H1 (cell line): ENCODE results near the gene KCNK4. TPM values are rescaled to one million over a fixed set of nuclear protein-coding genes. Genes with fewer than 3 reads are reported as not detected.

Experiments used
- CTCF ChIA-PET: fragments of 300-600 bp; sonication (Branson Sonifier 250); formaldehyde crosslinking; loops from one replicate; lab custom pipeline; 2021; ENCODE audit not compliant: partially characterized antibody; lab: Charles Lee
- POLR2A ChIA-PET: fragments of 300-600 bp; sonication (Branson Sonifier 250); formaldehyde crosslinking; loops from one replicate; lab custom pipeline; 2021; ENCODE audit warnings: inconsistent platforms; ENCODE audit not compliant: partially characterized antibody; lab: Charles Lee
- DNase-seq, 2 experiments: peaks; one replicate each; pipeline versions ENCODE4 v3.0.0 to v3.0.0-alpha.2; 2010 to 2022; ENCODE audit warnings: low spot score in 2 of 2, low read depth in 1 of 2, mixed read lengths in 1 of 2
- FAIRE-seq: peaks from 2 replicates; lab custom pipeline; 2011; peaks lifted over from hg19 to GRCh38; lab: Jason Lieb, UNC
- H2AFZ ChIP-seq: 2 replicates; pipeline ENCODE4 v1.8.1; 2012; ENCODE audit warnings: low read length, inconsistent platforms
- H2AK5ac ChIP-seq: 2 replicates; pipeline ENCODE4 v1.6.1; 2013; ENCODE audit warnings: low read depth, low read length
- H2BK120ac ChIP-seq: replicated peaks from 2 replicates; pipeline ENCODE3; 2013; ENCODE audit warnings: low read depth, low read length, inconsistent platforms
- H2BK12ac ChIP-seq: 2 replicates; pipeline ENCODE4 v1.6.1; 2013; ENCODE audit warnings: low read depth, low read length
- H2BK15ac ChIP-seq: 2 replicates; pipeline ENCODE4 v1.6.1; 2013; ENCODE audit warnings: low read length
- H2BK20ac ChIP-seq: 2 replicates; pipeline ENCODE4 v1.6.1; 2013; ENCODE audit warnings: low read length
- H2BK5ac ChIP-seq: 2 replicates; pipeline ENCODE4 v1.6.1; 2013; ENCODE audit warnings: low read depth, low read length
- H3K14ac ChIP-seq: 2 replicates; pipeline ENCODE4 v1.6.1; 2013; ENCODE audit warnings: inconsistent platforms; ENCODE audit not compliant: insufficient read length
- H3K18ac ChIP-seq: 2 replicates; pipeline ENCODE4 v1.6.1; 2013; ENCODE audit warnings: low read length; ENCODE audit errors: extremely low read depth
- H3K23ac ChIP-seq: 2 replicates; pipeline ENCODE4 v1.6.1; 2013; ENCODE audit warnings: inconsistent platforms; ENCODE audit not compliant: insufficient read length
- H3K23me2 ChIP-seq: 2 replicates; pipeline ENCODE4 v1.6.1; 2013; ENCODE audit warnings: low read depth, low read length
- H3K27ac ChIP-seq: 2 replicates; pipeline ENCODE4 v1.6.1; 2011; ENCODE audit warnings: low read depth, low read length, inconsistent platforms
- H3K27me3 ChIP-seq, 4 experiments: replicated peaks in 1 of 4; 1 replicate in 1 of 4; 2 replicates in 3 of 4; pipeline versions ENCODE4 v1.6.1 to v1.8.1; 2011 to 2013; ENCODE audit warnings: low read length in 3 of 4, mild to moderate bottlenecking in 3 of 4, inconsistent platforms in 2 of 4, mixed read lengths in 2 of 4, moderate library complexity in 1 of 4; ENCODE audit not compliant: control insufficient read depth in 3 of 4, insufficient read depth in 3 of 4; ENCODE audit errors: extremely low read depth in 1 of 4
- H3K36me3 ChIP-seq, 4 experiments: 2 replicates each; pipeline versions ENCODE4 v1.6.1 to v1.8.1; 2011 to 2013; ENCODE audit warnings: mild to moderate bottlenecking in 4 of 4, low read length in 3 of 4, moderate library complexity in 2 of 4, control low read depth in 1 of 4, inconsistent platforms in 1 of 4; ENCODE audit not compliant: insufficient read depth in 4 of 4, control insufficient read depth in 2 of 4
- H3K4ac ChIP-seq: replicated peaks from 2 replicates; pipeline ENCODE3; 2013; ENCODE audit warnings: low read length, low read depth, mixed read lengths, inconsistent platforms; ENCODE audit not compliant: insufficient read length
- H3K4me1 ChIP-seq, 4 experiments: replicated peaks in 1 of 4; 1 replicate in 1 of 4; 2 replicates in 3 of 4; pipeline versions ENCODE4 v1.6.1 to v1.8.1; 2011 to 2013; ENCODE audit warnings: low read length in 3 of 4, inconsistent platforms in 2 of 4, mixed read lengths in 1 of 4; ENCODE audit not compliant: insufficient read depth in 4 of 4, control insufficient read depth in 3 of 4
- H3K4me2 ChIP-seq, 2 experiments: 2 replicates each; pipeline versions ENCODE4 v1.6.1 to v1.8.1; 2011 to 2013; ENCODE audit warnings: low read depth in 2 of 2, low read length in 2 of 2, control low read depth in 1 of 2, inconsistent platforms in 1 of 2, mild to moderate bottlenecking in 1 of 2; ENCODE audit not compliant: insufficient read depth in 1 of 2
- H3K4me3 ChIP-seq, 4 experiments: fragments of 200-600, 300-600 bp in 1 of 4; sonication (generic), shearing (Covaris generic), sonication (Bioruptor Twin) in 1 of 4; 2 replicates each; pipeline versions ENCODE4 v1.5.1 to v1.8.1; 2011 to 2016; ENCODE audit warnings: low read length in 4 of 4, low read depth in 3 of 4, control low read depth in 2 of 4, inconsistent platforms in 2 of 4, mild to moderate bottlenecking in 2 of 4, mixed read lengths in 1 of 4, moderate library complexity in 1 of 4; ENCODE audit not compliant: insufficient read depth in 2 of 4; ENCODE audit errors: extremely low read depth in 1 of 4
- H3K56ac ChIP-seq: replicated peaks from 2 replicates; pipeline ENCODE3; 2013; ENCODE audit warnings: low read depth, mild to moderate bottlenecking, mixed read lengths, low read length, inconsistent platforms; ENCODE audit not compliant: insufficient read length
- H3K79me1 ChIP-seq: 2 replicates; pipeline ENCODE4 v1.6.1; 2013; ENCODE audit warnings: low read depth, low read length, control low read depth
- H3K79me2 ChIP-seq, 2 experiments: 2 replicates each; pipeline versions ENCODE4 v1.6.1 to v1.8.1; 2012 to 2013; ENCODE audit warnings: low read length in 2 of 2, mild to moderate bottlenecking in 2 of 2, inconsistent platforms in 1 of 2; ENCODE audit not compliant: insufficient read depth in 2 of 2, control insufficient read depth in 1 of 2
- H3K9ac ChIP-seq, 4 experiments: replicated peaks in 1 of 4; 1 replicate in 1 of 4; 2 replicates in 3 of 4; pipeline versions ENCODE4 v1.6.1 to v1.8.1; 2011 to 2013; ENCODE audit warnings: low read depth in 3 of 4, low read length in 3 of 4, control low read depth in 2 of 4, mild to moderate bottlenecking in 2 of 4, moderate library complexity in 2 of 4, inconsistent platforms in 1 of 4; ENCODE audit errors: extremely low read depth in 1 of 4
- H3K9me3 ChIP-seq, 2 experiments: 2 replicates each; pipeline versions ENCODE4 v1.6.1 to v1.8.1; 2012 to 2013; ENCODE audit warnings: mild to moderate bottlenecking in 2 of 2, moderate library complexity in 2 of 2, control low read depth in 1 of 2, inconsistent platforms in 1 of 2, low read depth in 1 of 2, low read length in 1 of 2, mixed read lengths in 1 of 2; ENCODE audit not compliant: insufficient read depth in 2 of 2
- H4K20me1 ChIP-seq, 2 experiments: replicated peaks in 1 of 2; 2 replicates each; pipeline versions ENCODE3 to v1.8.1; 2011 to 2013; ENCODE audit warnings: inconsistent platforms in 2 of 2, low read length in 2 of 2, mild to moderate bottlenecking in 1 of 2; ENCODE audit not compliant: insufficient read depth in 2 of 2, control insufficient read depth in 1 of 2
- H4K5ac ChIP-seq: 2 replicates; pipeline ENCODE4 v1.6.1; 2013; ENCODE audit warnings: low read length, low read depth, mixed read lengths, inconsistent platforms; ENCODE audit not compliant: insufficient read length
- H4K8ac ChIP-seq: 2 replicates; pipeline ENCODE4 v1.8.0; 2013; ENCODE audit warnings: mild to moderate bottlenecking, moderate library complexity, low read length, inconsistent platforms; ENCODE audit not compliant: insufficient read depth; ENCODE audit errors: extremely low read depth
- H4K91ac ChIP-seq: replicated peaks from 2 replicates; pipeline ENCODE3; 2013; ENCODE audit warnings: low read length, mixed read lengths, inconsistent platforms; ENCODE audit not compliant: insufficient read length
- BCL11A ChIP-seq, 2 experiments: IDR thresholded peaks; one replicate each; pipeline ENCODE4 v1.6.1; 2011; ENCODE audit warnings: low read depth in 2 of 2, low read length in 2 of 2, mild to moderate bottlenecking in 2 of 2
- CHD1 ChIP-seq: IDR thresholded peaks from 2 replicates; pipeline ENCODE4 v1.6.1; 2012; ENCODE audit warnings: low read depth, low read length, improper control_type of control experiment
- EP300 ChIP-seq, 2 experiments: IDR thresholded peaks; 1 replicate in 1 of 2; 2 replicates in 1 of 2; pipeline ENCODE4 v1.6.1; 2011 to 2012; ENCODE audit warnings: low read depth in 2 of 2, low read length in 2 of 2, mild to moderate bottlenecking in 2 of 2, borderline replicate concordance in 1 of 2, inconsistent platforms in 1 of 2, moderate library complexity in 1 of 2
- GTF2F1 ChIP-seq: IDR thresholded peaks from 2 replicates; pipeline ENCODE4 v1.6.1; 2012; ENCODE audit warnings: low read depth, low read length, improper control_type of control experiment, borderline replicate concordance
- KDM1A ChIP-seq: fragments of 200-600, 300-600 bp; sonication (generic); IDR thresholded peaks from 2 replicates; pipeline ENCODE4 v1.7.1; 2016; ENCODE audit warnings: mild to moderate bottlenecking, low read length, borderline replicate concordance
- MAFK ChIP-seq: IDR thresholded peaks from 2 replicates; pipeline ENCODE4 v1.6.1; 2012; ENCODE audit warnings: low read depth, mild to moderate bottlenecking, improper control_type of control experiment, low read length
- PHF8 ChIP-seq: fragments of 200-600 bp; sonication (generic); conservative IDR thresholded peaks from 2 replicates; pipeline ENCODE4 v1.7.1; 2012; ENCODE audit warnings: low read depth, mild to moderate bottlenecking, inconsistent platforms, low read length, moderate library complexity
- TAF7 ChIP-seq: optimal IDR thresholded peaks from 2 replicates; pipeline ENCODE3; 2011; ENCODE audit warnings: low read depth, mild to moderate bottlenecking, inconsistent platforms, low read length, moderate library complexity, borderline replicate concordance
- TBP ChIP-seq: IDR thresholded peaks from 2 replicates; pipeline ENCODE4 v1.6.1; 2011; ENCODE audit warnings: low read depth, low read length, improper control_type of control experiment
- YY1 ChIP-seq: IDR thresholded peaks from 2 replicates; pipeline ENCODE4 v1.6.1; 2011; ENCODE audit warnings: low read depth, mild to moderate bottlenecking, low read length
- WGBS, 2 experiments: shearing (Covaris generic) in 1 of 2; methylation state at CpG; one replicate each; pipeline versions ENCODE4 v1.1.6 to v1.1.7; 2013 to 2015; ENCODE audit warnings: low lambda C conversion rate in 2 of 2, mixed read lengths in 2 of 2, inconsistent platforms in 1 of 2, low coverage in 1 of 2, missing lambda C conversion rate in 1 of 2; ENCODE audit not compliant: insufficient replicate concordance in 2 of 2, insufficient coverage in 1 of 2, insufficient read length in 1 of 2; ENCODE audit errors: extremely low coverage in 1 of 2, missing lambda C conversion rate in 1 of 2; 5-methylcytosine and 5-hydroxymethylcytosine counted together
- polyA plus RNA-seq, 7 experiments: library from polyadenylated mRNA; depleted of rRNA in 3 of 7; stranded (reverse) in 5 of 7; unstranded in 2 of 7; fragments of >200 nt in 5 of 7; fragments of 200-250 nt in 2 of 7; gene quantifications; 1 replicate in 5 of 7; 2 replicates in 1 of 7; 4 replicates in 1 of 7; pipeline versions ENCODE4 v1.2.1 to v1.2.3, GENCODE V29; 2011 to 2013; ENCODE audit warnings: missing spikeins in 2 of 7, mixed read lengths in 2 of 7
- total RNA-seq: library from RNA; stranded (reverse); fragmentation: NEBNext Ultra II Directional; extraction: Animal tissue kit (Norgen Biotek cat#: 25700); gene quantifications from 2 replicates; pipeline ENCODE4 v1.2.1, GENCODE V29; 2021

Gene KCNK4
- total and polyA plus RNA-seq, 2 of the 8 experiments (the other 6 are each of a cell fraction or from before 2014, with no cell fraction given), result 0.19 TPM; not detected in 1

GRCh38 chr11:64252003-64252872 is 38.9 kb upstream of the KCNK4 start:
- Histone ChIP-seq H2AFZ (no peak overlapping the region), H2BK5ac (no peak overlapping the region; the same call in 1 of the 2 replicates), H3K27ac (0 out of 2 replicates have a peak overlapping the region, but pooled peaks have one; percentile 22), H3K27me3 (no peaks in the 10 kb centered on the region), H3K79me1 (peaks cover 2% of the 10 kb centered on the region; the same call in 1 of the 2 replicates), H4K91ac (peak overlapping the region; percentile 31), H3K23ac (no peak overlapping the region), H2AK5ac (no peak overlapping the region), H4K20me1 (peaks cover 6 to 17% of the 10 kb centered on the region in 2 experiments), H2BK15ac (no peak overlapping the region), H4K8ac (no peak overlapping the region), H3K79me2 (peaks cover 0 to 23% of the 10 kb centered on the region in 2 experiments; a peak in 1 of 4 replicates), H4K5ac (peak overlapping the region; percentile 27), H3K56ac (peak overlapping the region; percentile 9), H3K18ac (peak overlapping the region; percentile 99), H3K4me2 (peak overlapping the region; percentile 73 to 88), H3K23me2 (peaks cover 10% of the 10 kb centered on the region; the same call in 1 of the 2 replicates), H3K14ac (no peak overlapping the region), H2BK12ac (no peak overlapping the region), H3K4me3 (peak overlapping the region; percentile 73 to 86 (median 76)), H2BK120ac (no peak overlapping the region), H2BK20ac (no peak overlapping the region), H3K9ac (peak overlapping the region; percentile 54 to 62 (median 60); a peak in 6 of 7 replicates), H3K4ac (no peak overlapping the region), H3K9me3 (no peaks in the 10 kb centered on the region), H3K36me3 (peaks cover 8 to 28% (median 17%) of the 10 kb centered on the region in 4 experiments), H3K4me1 (peaks cover 0 to 40% (median 34%) of the 10 kb centered on the region in 4 experiments; a peak in 6 of 7 replicates)
- CTCF ChIA-PET, result interaction anchor here (0.6 to 10.0 kb wide), 18 partner anchors 14 to 1660 kb away, joined by 3 to 102 read pairs (median 6); partner anchors contain the start of genes CATSPERZ, FERMT3, NUDT22 and TRPT1
- peak in 1 of 2 experiments; percentile 68 for DNase-seq
- FAIRE-seq, result no peak
- 5% methylated on average over 16 of the region's 23 CpGs; no CpG with 5 or more reads in 1 of the 2 experiments for WGBS, 2 experiments
- POLR2A ChIA-PET, result interaction anchor here (0.9 to 13.1 kb wide), 13 partner anchors 10 to 1411 kb away, joined by 3 to 352 read pairs (median 9); partner anchors contain the start of genes DNAJC4, ESRRA, FKBP2 and NUDT22
- TF ChIP-seq TBP (0 out of 2 replicates have a peak, but pooled peaks have one; percentile 9), BCL11A (IDR thresholded peaks at IDR 0.05; ENCODE audit: low read depth in 2 of 2, low read length in 2 of 2) (no peak), GTF2F1 (no peak), PHF8 (0 out of 2 replicates have a peak, but pooled peaks have one; percentile 12), MAFK (no peak), TAF7 (peak; percentile 62), EP300 (IDR thresholded peaks at IDR 0.05; ENCODE audit: borderline replicate concordance in 1 of 2, low read depth in 2 of 2, low read length in 2 of 2) (no peak; a peak in 1 of 3 replicates), CHD1 (no peak), KDM1A (no peak), YY1 (no peak)
